Esophagus (tissue), 2 donors: ENCODE data around the gene SERTAD2. TPM values are rescaled to one million over a fixed set of nuclear protein-coding genes. Genes with fewer than 3 reads are reported as not detected.
A peak's percentile ranks its signal among the peaks of the same experiment; 100 is the strongest.

Experiments used
- H3K27ac ChIP-seq, 2 donors: one replicate each; pipeline ENCODE4 v1.5.1; 2013; ENCODE audit warnings: low read depth in 2 of 2, mild to moderate bottlenecking in 2 of 2, inconsistent platforms in 1 of 2, low read length in 1 of 2, moderate library complexity in 1 of 2
- H3K27me3 ChIP-seq, 2 donors: one replicate each; pipeline ENCODE4 v1.6.1; 2013; ENCODE audit warnings: low read length in 2 of 2, control low read depth in 1 of 2, mild to moderate bottlenecking in 1 of 2; ENCODE audit not compliant: insufficient read depth in 2 of 2, control insufficient read depth in 1 of 2
- H3K36me3 ChIP-seq, 2 donors: one replicate each; pipeline ENCODE4 v1.6.1; 2013; ENCODE audit warnings: low read length in 1 of 2; ENCODE audit not compliant: control insufficient read depth in 2 of 2, insufficient read depth in 2 of 2
- H3K4me1 ChIP-seq, 2 donors: one replicate each; pipeline ENCODE4 v1.6.1; 2013; ENCODE audit warnings: low read length in 1 of 2; ENCODE audit not compliant: control insufficient read depth in 2 of 2, insufficient read depth in 2 of 2
- H3K4me3 ChIP-seq, 2 donors: one replicate each; pipeline ENCODE4 v1.5.1; 2013; ENCODE audit warnings: low read length in 2 of 2, mild to moderate bottlenecking in 2 of 2, low read depth in 1 of 2, moderate library complexity in 1 of 2
- H3K9me3 ChIP-seq, 2 donors: one replicate each; pipeline ENCODE4 v1.6.1; 2013; ENCODE audit warnings: mild to moderate bottlenecking in 2 of 2, low read depth in 1 of 2, low read length in 1 of 2, moderate library complexity in 1 of 2; ENCODE audit not compliant: control insufficient read depth in 2 of 2, insufficient read depth in 1 of 2
- WGBS, 2 donors: extraction: QIAGEN DNeasy Blood & Tissue Kit; methylation state at CpG; one replicate each; pipeline ENCODE4 v1.1.7; 2013; 5-methylcytosine and 5-hydroxymethylcytosine counted together
- polyA plus RNA-seq, 2 donors: library from polyadenylated mRNA; stranded (reverse); fragments of 200-250 nt; gene quantifications; one replicate each; pipeline ENCODE4 v1.2.3, GENCODE V29; 2013
- donor health status: healthy with polysubstance abuse.
- donor health status: Bipolar disorder and iron deficiency.

Gene SERTAD2
- polyA plus RNA-seq, 2 donors: 13.6 to 22.9 TPM

- WGBS, 2 donors: 87 to 95% methylated on average over 6 of the region's 6 CpGs
- Histone ChIP-seq H3K27ac (no peak overlapping the region), H3K9me3 (no peaks in the 10 kb centered on the region), H3K27me3 (no peaks in the 10 kb centered on the region), H3K36me3 (no peaks in the 10 kb centered on the region), H3K4me3 (no peak overlapping the region), H3K4me1 (peaks cover 4 to 10% of the 10 kb centered on the region in 2 donors)
Observed at GRCh38 chr2:64615192-64615763, 38.4 kb downstream of the SERTAD2 start.

GRCh38 chr2:64613276-64613675 is 40.4 kb downstream of the SERTAD2 start:
- H3K4me3 ChIP-seq: no peak overlapping the region
- H3K9me3 ChIP-seq: no peaks in the 10 kb centered on the region
- 56 to 83% methylated on average over 7 of the region's 7 CpGs for WGBS, 2 donors
- H3K27me3 ChIP-seq: no peaks in the 10 kb centered on the region
- peaks cover 4 to 12% of the 10 kb centered on the region in 2 donors for H3K4me1 ChIP-seq
- H3K36me3 ChIP-seq: no peaks in the 10 kb centered on the region
- no peak overlapping the region for H3K27ac ChIP-seq

- H3K27ac ChIP-seq: no peak overlapping the region
- H3K36me3 ChIP-seq: no peaks in the 10 kb centered on the region
- no peak overlapping the region for H3K4me3 ChIP-seq
- H3K27me3 ChIP-seq: no peaks in the 10 kb centered on the region
- WGBS, 2 donors: 87 to 91% methylated on average over 5 of the region's 5 CpGs
- H3K4me1 ChIP-seq: peaks cover 4 to 8% of the 10 kb centered on the region in 2 donors
- no peaks in the 10 kb centered on the region for H3K9me3 ChIP-seq
Observed at GRCh38 chr2:64612575-64613195, 41.0 kb downstream of the SERTAD2 start.

GRCh38 chr2:64610316-64610855 is 43.3 kb downstream of the SERTAD2 start:
- no peaks in the 10 kb centered on the region for H3K27me3 ChIP-seq
- no peaks in the 10 kb centered on the region for H3K36me3 ChIP-seq
- H3K27ac ChIP-seq: no peak overlapping the region
- 95 to 96% methylated on average over 6 of the region's 6 CpGs for WGBS, 2 donors
- no peaks in the 10 kb centered on the region for H3K9me3 ChIP-seq
- H3K4me1 ChIP-seq: peaks cover 0 to 12% of the 10 kb centered on the region in 2 donors
- no peak overlapping the region for H3K4me3 ChIP-seq

GRCh38 chr2:64609942-64610281 is 43.8 kb downstream of the SERTAD2 start:
- Histone ChIP-seq H3K27ac (no peak overlapping the region), H3K4me1 (peaks cover 2 to 12% of the 10 kb centered on the region in 2 donors), H3K36me3 (no peaks in the 10 kb centered on the region), H3K9me3 (no peaks in the 10 kb centered on the region), H3K27me3 (no peaks in the 10 kb centered on the region), H3K4me3 (peak overlapping the region; percentile 57 to 60)
- WGBS, 2 donors: 84 to 85% methylated on average over 3 of the region's 3 CpGs

- Histone ChIP-seq H3K27me3 (no peaks in the 10 kb centered on the region), H3K36me3 (no peaks in the 10 kb centered on the region), H3K9me3 (no peaks in the 10 kb centered on the region), H3K27ac (peak overlapping the region; percentile 65 to 87), H3K4me1 (peaks cover 2 to 12% of the 10 kb centered on the region in 2 donors), H3K4me3 (peak overlapping the region; percentile 57 to 60)
- WGBS, 2 donors: 10 to 12% methylated on average over 42 to 74 of the region's 74 CpGs
Observed at GRCh38 chr2:64609227-64609941, 44.3 kb downstream of the SERTAD2 start.

- peak overlapping the region; percentile 65 to 87 for H3K27ac ChIP-seq
- no peaks in the 10 kb centered on the region for H3K27me3 ChIP-seq
- peaks cover 2 to 12% of the 10 kb centered on the region in 2 donors for H3K4me1 ChIP-seq
- no peaks in the 10 kb centered on the region for H3K9me3 ChIP-seq
- H3K36me3 ChIP-seq: no peaks in the 10 kb centered on the region
- WGBS, 2 donors: 8 to 14% methylated on average over 19 to 20 of the region's 20 CpGs
- H3K4me3 ChIP-seq: peak overlapping the region; percentile 41 to 60
Observed at GRCh38 chr2:64608867-64609226, 44.9 kb downstream of the SERTAD2 start.

- peak overlapping the region; percentile 94 to 99 for H3K27ac ChIP-seq
- WGBS, 2 donors: 43 to 55% methylated on average over 18 of the region's 18 CpGs
- no peaks in the 10 kb centered on the region for H3K36me3 ChIP-seq
- peak overlapping the region in 1 of 2 donors; percentile 39 for H3K4me3 ChIP-seq
- H3K4me1 ChIP-seq: peaks cover 2 to 12% of the 10 kb centered on the region in 2 donors
- H3K9me3 ChIP-seq: no peaks in the 10 kb centered on the region
- no peaks in the 10 kb centered on the region for H3K27me3 ChIP-seq
Observed at GRCh38 chr2:64607381-64608304, 46.1 kb downstream of the SERTAD2 start.
